Kidney capillary endothelial cell (primary cell): ENCODE data around the gene PASD1.
A peak's percentile ranks its signal among the peaks of the same experiment; 100 is the strongest.

Experiments
- DNase-seq: peaks from one replicate; pipeline ENCODE4 v3.0.0-alpha.2; 2018; ENCODE audit warnings: low spot score

The PASD1 gene

DNA sequence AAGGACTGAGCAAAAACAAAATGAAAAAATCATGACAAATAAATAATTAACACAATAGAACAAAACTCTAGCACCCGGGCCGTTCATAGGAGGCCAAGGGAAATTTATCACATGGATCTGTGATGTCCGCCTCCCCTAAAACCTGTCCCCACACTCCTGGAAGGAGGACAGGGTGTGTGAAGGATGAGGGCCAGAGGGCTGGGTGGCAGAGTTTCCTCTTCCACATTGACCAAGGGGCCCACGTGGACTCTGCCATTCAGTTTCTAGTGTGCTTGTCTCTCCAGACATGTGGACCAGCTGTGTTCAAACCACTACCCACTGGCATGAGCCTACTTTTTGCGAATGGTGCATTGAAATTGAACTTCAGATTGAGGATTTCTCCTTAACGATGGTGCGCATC lies 138.1 kb downstream of the PASD1 start:
- DNase-seq: no peak

DNA sequence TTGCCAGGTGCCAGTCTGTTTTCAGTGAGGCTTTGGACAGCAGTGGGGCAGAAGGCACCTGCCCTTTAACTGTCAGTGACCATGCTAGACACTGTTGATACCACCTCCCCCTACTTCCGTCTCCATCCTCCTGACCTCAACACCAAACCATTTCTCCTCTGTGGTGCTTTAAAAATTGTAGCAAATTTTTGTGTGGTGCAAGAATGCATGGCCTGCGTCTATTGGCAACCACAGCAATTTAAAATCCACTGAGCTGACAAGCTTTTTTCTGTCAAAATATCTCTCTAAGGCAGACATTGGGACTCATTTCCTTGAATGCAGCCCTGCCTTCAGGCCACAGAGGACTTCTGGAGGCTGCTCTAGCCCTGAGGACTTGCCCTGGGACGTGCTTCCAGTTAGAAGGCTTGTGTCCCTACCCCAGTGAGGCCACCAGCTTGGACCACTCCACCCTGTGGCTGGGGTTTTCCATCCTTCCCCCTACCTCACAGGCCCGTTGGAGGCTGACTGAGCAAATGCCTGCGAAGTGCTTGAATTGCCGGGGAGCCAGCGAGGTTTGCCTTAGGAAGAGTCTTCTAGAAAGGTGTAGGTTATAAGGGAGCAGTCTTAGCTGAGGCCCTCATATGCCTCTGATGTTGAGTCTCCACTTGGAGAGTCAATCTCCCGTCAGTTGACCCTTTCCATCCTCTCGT lies 138.7 kb downstream of the PASD1 start:
- DNase-seq: no peak

DNA sequence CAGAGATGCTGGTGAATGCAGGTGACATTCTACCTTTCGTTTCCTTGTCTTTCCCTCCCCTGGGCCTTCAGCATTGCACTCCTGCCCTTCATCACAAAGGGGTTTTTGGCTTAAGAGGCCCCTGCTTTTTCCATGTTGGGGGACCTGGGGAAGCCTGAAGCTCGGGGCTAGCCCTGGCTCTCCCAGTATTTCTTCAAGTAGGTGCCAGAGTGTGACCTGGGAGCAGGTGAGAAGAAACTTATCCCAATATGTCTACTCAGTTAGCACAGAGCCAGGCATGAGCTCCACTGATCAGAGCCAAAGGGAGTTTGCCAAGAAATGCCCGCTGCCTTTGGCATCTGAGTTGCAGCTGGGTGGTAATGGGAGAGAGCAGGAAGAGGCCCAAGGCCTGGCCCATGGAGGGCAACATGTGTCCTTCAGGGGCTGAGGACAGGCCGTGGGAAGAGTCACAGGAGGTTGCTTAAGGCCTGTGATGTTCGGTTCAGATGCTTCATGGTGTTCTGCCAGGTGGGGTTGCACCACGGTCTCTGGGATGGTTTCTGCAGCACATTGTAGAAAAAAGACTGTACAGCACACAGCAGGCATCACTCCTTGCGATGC lies 139.4 kb downstream of the PASD1 start:
- DNase-seq: no peak

DNA sequence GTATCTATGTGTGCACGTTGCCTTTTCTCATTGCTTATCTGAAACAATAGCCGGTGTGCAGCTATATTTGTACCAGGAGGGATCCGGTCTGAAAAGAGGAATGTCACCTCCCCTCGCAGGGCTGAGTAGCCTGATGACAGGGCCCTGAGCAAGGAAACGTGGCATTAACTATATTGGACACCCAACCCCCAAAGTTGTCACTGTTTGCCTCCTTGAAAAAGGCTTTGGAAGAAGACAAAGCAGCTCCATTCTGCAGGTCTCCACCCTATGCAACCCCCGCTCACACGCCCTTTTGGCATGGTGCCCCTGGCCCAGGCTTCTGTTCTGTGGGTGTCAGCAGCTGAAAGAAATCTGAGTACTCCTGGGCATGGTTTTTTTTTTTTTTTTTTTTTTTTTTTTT lies 140.0 kb downstream of the PASD1 start:
- DNase-seq: peak; percentile 23

DNA sequence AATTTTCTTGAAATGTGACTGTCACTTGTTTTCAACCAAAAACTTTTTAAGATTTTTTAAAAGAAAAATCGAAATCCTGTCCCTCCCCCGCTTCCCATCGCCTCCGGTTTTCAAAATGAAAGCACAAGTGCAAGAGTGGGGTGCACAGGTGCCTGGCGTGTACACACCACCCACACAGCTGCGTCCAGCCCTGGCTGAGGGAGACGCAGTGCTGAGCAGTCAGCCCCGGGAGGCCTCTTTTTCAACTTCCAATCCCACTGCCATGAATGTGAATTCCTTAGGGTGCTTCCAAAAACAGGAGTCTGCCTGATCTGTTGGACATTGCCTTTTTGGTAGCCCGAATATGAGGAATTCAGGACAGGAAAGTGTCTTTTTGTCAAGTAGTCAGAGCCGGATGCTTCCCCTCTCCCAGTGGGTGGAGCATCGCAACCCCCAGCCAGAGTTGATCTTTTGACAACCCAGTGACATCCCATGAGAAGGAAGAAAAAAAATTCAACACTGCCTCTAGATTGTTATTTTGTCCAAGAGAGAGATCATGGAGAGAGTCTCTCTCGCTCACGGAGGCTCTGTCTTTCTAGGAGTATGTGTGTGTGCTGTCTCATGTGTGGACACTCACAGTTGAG lies 140.7 kb downstream of the PASD1 start:
- no peak for DNase-seq

DNA sequence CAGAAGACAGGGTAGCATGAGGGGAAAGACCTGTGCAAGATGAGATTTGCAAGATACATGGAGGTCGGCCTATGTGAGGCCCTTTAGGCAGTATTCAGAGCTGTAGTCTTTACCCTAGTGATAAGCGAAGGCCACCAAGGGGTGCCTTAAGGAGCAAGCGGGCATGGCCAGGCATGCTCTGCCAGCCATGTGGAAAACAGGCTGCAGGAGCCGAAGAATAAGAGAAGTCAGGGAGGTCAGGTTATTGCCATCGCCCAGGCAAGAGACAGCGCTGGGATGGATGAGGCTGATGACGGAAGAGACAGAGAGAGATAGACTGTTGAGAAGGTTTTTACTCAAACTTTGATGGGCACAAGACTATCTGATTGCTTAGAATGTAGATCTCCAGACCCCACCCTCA lies 145.3 kb downstream of the PASD1 start:
- DNase-seq: no peak

DNA sequence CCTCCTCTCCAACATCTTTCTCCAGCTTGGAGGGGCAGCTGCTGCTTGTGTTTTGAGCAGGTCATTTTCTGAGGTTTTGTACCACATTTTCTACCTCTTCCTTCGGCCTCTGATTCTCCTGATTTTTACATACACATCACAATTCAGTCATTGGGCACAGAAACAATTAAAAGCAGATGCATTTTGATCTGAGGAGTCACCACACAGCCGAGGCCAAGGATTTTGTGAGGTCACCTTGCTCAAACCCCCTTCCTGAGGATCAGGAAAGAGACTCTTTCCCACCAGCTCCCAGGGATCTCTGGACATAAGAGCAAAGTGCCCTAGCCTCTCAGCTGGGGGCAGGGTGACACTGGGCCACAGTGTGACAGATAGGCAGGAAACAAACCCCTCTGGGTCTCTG lies 147.0 kb downstream of the PASD1 start:
- DNase-seq: no peak

DNA sequence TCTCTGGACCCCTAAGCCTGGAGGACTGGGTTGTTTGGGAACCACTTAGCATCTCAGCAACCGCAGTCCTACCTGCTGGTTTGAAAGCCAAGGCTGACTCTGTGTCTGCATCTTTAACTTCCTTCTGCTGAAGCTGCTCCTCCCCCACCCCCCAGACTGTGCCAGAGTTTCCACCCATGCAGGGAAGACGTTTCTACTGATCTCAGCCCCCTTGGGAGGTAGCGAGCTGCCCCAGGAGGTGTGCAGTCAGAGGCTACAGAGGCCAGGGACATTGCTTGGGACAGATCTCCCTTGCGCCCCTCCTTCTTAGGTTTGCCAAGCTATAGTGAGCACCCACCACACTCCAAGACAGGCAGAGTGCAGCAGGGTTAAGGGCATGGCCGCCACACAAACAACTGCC lies 147.7 kb downstream of the PASD1 start:
- no peak for DNase-seq

DNA sequence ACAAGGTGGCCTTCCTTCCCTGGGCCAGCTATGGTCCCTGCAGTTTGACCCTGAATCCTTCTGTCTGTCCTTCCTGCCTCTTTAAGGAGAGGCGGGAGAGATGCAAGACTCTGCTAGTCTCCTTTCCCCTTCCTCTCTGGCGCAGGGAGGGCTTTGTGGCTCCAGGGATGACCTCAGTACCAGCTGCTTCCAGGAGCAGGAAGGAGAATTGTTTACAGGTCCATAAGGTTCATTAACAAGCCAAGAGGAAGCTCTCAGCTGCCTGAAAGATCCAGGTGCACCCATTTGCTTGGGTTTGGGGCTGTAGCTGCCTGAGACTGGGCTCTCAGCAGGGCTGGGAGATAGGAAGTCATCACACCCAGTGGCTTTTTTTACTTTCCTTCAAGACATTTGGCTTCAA lies 148.3 kb downstream of the PASD1 start:
- peak; percentile 51 for DNase-seq

DNA sequence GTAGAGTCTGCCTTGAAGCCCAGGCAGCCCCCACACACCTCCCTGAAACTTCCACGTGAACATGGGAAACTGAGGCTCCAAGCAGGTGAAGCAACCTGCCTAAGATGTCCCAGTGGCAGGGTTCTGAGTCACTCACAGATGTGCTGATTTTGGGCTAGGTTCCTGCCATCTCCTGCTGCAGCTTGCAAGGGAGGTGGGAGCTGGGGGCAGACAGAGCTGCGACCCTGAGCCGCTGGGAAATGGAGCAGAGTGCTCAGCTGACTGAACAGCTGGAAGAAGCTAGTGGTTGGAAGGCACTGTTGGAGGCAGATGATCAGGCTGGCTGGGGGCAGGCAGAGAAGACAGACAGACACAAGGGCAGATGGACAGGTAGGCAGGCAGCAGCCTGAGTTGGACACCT lies 148.8 kb downstream of the PASD1 start:
- DNase-seq: no peak

DNA sequence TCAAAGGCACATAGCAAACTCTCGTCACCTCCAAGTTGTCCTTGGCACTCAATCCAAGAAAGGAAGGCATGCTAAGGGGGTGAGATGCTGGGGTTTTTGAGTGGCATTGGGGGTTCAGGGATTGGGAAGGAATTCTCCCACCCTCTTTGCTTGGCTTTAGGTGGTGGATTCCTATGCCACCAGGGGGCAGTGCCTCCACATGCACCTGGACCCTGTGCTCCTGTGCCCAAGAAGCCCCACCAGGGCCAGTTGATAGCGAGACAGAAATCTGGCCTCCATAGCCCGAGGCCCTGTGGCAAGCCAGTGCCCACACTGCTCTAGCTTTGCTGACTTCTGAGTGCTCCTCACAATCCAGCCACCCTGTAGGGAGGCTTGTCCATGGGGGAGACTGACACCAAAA lies 150.4 kb downstream of the PASD1 start:
- DNase-seq: no peak

DNA sequence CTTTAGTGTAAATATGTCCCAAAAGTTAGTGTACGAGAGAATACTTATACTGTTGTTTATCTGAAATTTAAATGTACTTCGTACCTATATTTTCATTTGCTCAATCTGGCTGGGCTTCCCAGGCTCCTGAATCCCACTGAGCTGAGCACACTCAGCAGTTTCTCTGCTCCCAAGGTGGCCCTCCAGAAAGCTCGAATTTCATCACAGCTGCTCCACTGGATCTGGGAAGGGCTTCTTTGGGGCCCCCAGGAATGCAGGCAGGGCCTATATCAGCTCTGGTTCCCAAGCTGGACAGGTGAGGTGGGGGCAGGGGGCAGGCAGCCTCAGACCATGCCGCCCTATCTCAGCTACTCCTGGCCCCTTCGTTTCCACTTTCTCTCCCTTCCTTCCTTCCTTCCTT lies 150.9 kb downstream of the PASD1 start:
- no peak for DNase-seq

DNA sequence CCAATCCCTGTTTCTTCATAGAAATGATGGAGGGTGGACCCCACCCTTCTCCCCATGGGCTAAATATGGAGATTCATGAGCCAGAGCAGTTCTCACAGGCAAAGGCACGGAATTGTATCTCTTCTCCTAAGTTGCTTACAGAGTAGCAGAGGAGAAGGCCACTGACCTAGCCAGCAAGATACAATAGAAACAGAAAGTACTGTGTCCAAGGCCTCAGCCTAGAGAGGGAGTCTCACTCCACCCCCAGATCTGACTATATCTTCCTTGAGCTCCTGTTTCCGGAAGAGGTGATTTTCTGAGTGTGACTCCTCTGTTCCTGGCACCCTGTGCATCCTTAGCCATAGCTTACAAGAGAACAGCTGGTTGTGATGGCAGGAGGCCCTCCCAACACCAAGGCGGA lies 152.3 kb downstream of the PASD1 start, which contains the start of gene FATE1:
Gene FATE1 (plus strand): TSS at position 284 of the 400 bp plus-strand sequence. CDS start 85 bp downstream, at position 369.
- no peak for DNase-seq

DNA sequence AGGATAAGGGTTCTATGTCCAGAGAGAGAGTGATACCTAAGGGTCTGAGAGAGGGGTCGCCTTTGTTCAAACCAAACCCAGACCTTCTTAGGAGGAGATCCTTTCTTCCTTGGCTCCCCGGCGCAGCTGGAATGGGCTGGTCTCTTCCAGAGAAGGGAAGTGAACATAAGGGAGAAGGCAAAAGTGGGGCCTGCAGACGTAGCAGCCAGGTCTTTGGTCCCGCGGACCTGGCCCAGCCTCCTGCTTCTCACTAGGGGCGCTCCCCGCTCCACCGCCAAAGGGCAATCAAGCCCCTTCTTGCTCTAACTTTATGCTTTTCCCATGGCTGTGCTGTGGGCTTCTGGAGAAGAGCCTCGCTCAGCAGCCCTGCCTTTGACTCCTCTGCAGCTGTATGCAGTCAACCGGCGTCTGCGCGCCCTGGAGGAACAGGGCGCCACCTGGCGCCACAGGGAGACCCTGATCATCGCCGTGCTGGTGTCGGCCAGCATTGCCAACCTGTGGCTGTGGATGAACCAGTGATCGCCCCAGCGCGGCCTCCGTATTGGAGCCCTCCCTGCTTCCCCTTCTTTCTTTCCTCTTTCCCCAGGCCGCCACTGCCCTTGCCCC lies 158.9 kb downstream of the PASD1 start:
- DNase-seq: no peak

DNA sequence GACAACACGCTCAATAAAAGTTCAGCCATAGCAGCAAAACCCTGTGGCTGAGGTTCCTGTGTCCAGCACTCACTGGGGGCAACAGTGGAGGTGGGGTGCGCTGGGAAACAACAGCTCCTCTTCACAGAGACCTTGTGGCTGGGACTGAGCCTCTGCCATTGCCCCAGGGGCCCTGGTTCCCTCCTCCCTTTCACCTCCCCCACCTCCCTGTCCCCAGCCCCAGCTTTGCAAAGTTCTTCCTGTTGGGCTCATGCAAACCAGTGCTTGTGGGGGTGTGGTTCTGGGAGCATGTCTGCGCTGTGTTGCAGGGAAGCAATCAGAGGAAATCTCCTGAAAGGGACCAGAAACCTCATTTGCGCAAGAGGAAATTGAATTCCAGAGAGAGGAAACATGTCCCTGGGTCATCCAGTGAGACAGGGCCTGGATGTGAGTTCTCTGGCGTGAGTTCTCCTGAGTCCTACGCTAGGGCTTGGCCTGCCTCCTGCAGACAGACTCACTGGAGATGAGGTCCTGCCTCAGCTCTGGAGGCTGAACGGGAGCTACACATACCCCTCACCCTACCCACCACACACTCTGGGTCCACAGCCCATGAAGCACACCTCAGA lies 159.8 kb downstream of the PASD1 start:
- no peak for DNase-seq

DNA sequence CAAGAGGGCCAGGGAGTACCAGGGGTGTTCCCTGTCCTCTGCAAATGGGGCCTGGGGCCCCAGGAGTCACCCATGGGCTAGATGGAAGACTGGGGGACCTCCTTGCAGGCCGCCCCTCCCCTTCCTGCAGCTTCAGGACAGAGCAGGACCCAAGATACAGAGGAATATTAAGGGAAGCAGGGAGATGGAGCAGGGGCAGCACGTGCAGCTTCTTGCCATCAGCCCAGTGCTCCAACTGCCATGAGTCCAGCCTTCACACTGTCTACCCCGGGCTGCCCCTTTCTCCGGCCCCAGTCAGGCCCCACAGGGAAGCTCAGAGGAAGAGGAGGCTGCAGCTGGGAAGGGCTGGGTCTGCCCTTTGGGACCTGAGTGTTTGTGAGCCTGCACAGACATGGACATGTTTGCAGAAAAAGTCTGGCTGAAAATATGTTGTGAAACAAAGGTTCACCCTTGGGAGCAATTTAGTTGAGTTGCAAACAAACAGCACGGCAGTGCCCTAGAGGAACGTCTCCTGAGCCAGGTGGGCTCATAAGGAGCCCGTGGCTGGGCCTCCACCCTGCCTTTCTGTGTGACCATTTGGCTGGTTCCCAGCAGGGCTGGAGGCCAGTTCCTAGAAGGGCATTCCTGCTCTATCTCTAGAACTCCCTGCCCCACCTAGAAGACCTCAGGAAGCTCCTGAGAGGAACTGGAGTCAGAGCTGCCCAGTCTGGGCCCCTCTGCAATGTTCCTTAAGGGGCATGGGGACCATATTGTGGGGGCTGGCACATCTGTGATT lies 161.3 kb downstream of the PASD1 start:
- no peak for DNase-seq

DNA sequence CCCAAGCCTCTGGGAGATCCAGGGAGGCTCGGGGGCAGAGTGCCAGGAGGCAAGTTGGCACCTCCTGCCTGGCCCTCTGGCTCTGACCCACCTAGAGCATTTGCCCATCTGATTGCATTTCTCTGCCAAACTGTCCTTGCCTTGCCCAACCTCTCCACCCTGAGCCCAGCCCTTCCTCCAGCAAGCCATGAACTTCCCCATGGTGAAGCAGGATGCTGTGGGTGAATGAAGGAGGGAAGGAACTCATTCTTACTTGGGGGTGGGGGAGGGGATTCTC lies 161.8 kb downstream of the PASD1 start:
- no peak for DNase-seq
